Astrocyte (in vitro differentiated cells and primary cell): ENCODE measurements around the gene SELENOW. TPM values are rescaled to one million over a fixed set of nuclear protein-coding genes. Genes with fewer than 3 reads are reported as not detected.
A peak's percentile ranks its signal among the peaks of the same experiment; 100 is the strongest.

ENCODE experiments used
- DNase-seq: peaks from one replicate; pipeline ENCODE4 v3.0.0-alpha.2; 2010; ENCODE audit warnings: low read depth
- FAIRE-seq: peaks from 2 replicates; lab custom pipeline; 2011; peaks lifted over from hg19 to GRCh38; lab: Jason Lieb, UNC
- H2AFZ ChIP-seq: 2 replicates; pipeline ENCODE4 v1.6.0; 2012; ENCODE audit warnings: low read depth, low read length, inconsistent platforms
- H3K27ac ChIP-seq: 2 replicates; pipeline ENCODE4 v1.5.1; 2011; ENCODE audit warnings: low read depth, low read length, inconsistent platforms
- H3K27me3 ChIP-seq: 2 replicates; pipeline ENCODE4 v1.6.0; 2011; ENCODE audit warnings: low read length, inconsistent platforms; ENCODE audit not compliant: insufficient read depth
- H3K36me3 ChIP-seq: 2 replicates; pipeline ENCODE4 v1.5.1; 2011; ENCODE audit warnings: low read length, inconsistent platforms; ENCODE audit not compliant: insufficient read depth
- H3K4me1 ChIP-seq: 2 replicates; pipeline ENCODE4 v1.5.1; 2011; ENCODE audit warnings: low read length, inconsistent platforms; ENCODE audit not compliant: insufficient read depth
- H3K4me2 ChIP-seq: 2 replicates; pipeline ENCODE4 v1.6.0; 2012; ENCODE audit warnings: low read length, inconsistent platforms
- H3K4me3 ChIP-seq: 2 replicates; pipeline ENCODE4 v1.5.1; 2011; ENCODE audit warnings: low read depth, mild to moderate bottlenecking, low read length, inconsistent platforms; ENCODE audit not compliant: insufficient read depth
- H3K79me2 ChIP-seq: 2 replicates; pipeline ENCODE4 v1.6.0; 2012; ENCODE audit warnings: mild to moderate bottlenecking, low read length, inconsistent platforms; ENCODE audit not compliant: insufficient read depth
- H3K9ac ChIP-seq: 2 replicates; pipeline ENCODE4 v1.6.0; 2012; ENCODE audit warnings: mild to moderate bottlenecking, low read length, inconsistent platforms
- H3K9me3 ChIP-seq: 2 replicates; pipeline ENCODE4 v1.5.1; 2012; ENCODE audit warnings: low read depth, mild to moderate bottlenecking, low read length, inconsistent platforms; ENCODE audit not compliant: insufficient read depth
- H4K20me1 ChIP-seq: 2 replicates; pipeline ENCODE4 v1.6.0; 2012; ENCODE audit warnings: low read length, inconsistent platforms; ENCODE audit not compliant: insufficient read depth
- H3K27ac Mint-ChIP-seq: one replicate; pipeline ENCODE4 v1.8.0; 2021; ENCODE audit warnings: mild to moderate bottlenecking, mixed read lengths; ENCODE audit not compliant: unreplicated experiment
- H3K27me3 Mint-ChIP-seq: one replicate; pipeline ENCODE4 v1.8.0; 2021; ENCODE audit warnings: low read depth, mixed read lengths; ENCODE audit not compliant: unreplicated experiment
- H3K36me3 Mint-ChIP-seq: one replicate; pipeline ENCODE4 v1.8.0; 2021; ENCODE audit warnings: low read depth, mixed read lengths; ENCODE audit not compliant: unreplicated experiment
- H3K4me1 Mint-ChIP-seq: one replicate; pipeline ENCODE4 v1.8.0; 2021; ENCODE audit warnings: low read depth, mixed read lengths; ENCODE audit not compliant: unreplicated experiment
- H3K4me3 Mint-ChIP-seq: one replicate; pipeline ENCODE4 v1.8.0; 2021; ENCODE audit warnings: mild to moderate bottlenecking, moderate library complexity, mixed read lengths; ENCODE audit not compliant: unreplicated experiment
- H3K9me3 Mint-ChIP-seq: one replicate; pipeline ENCODE4 v1.8.0; 2021; ENCODE audit warnings: mild to moderate bottlenecking, mixed read lengths; ENCODE audit not compliant: unreplicated experiment
- CTCF ChIP-seq: IDR thresholded peaks from 2 replicates; pipeline ENCODE4 v1.5.1; 2011; ENCODE audit warnings: low read depth, mild to moderate bottlenecking, inconsistent platforms, low read length, moderate library complexity; ENCODE audit not compliant: insufficient read depth
- EZH2 ChIP-seq: IDR thresholded peaks from 2 replicates; pipeline ENCODE4 v1.6.1; 2012; ENCODE audit warnings: mild to moderate bottlenecking, low read length, inconsistent platforms; ENCODE audit not compliant: insufficient read depth
- total RNA-seq: library from RNA; stranded (reverse); gene quantifications from 2 replicates; pipeline ENCODE4 v1.2.1, GENCODE V29; 2021

Gene SELENOW
- total RNA-seq, 1 donor from 2014 or later, result 279 TPM

- no peak for DNase-seq
- no peak for FAIRE-seq
- Mint-ChIP-seq H3K4me1 (no peaks in the 10 kb centered on the region), H3K36me3 (peaks cover 2% of the 10 kb centered on the region), H3K9me3 (peaks cover 6% of the 10 kb centered on the region), H3K27ac (no peak overlapping the region), H3K27me3 (peaks cover 8% of the 10 kb centered on the region), H3K4me3 (no peak overlapping the region)
- H3K79me2 ChIP-seq, result no peaks in the 10 kb centered on the region
- no peak overlapping the region for H3K4me2 ChIP-seq
- no peaks in the 10 kb centered on the region for H4K20me1 ChIP-seq
- TF ChIP-seq CTCF (no peak), EZH2 (no peak)
- no peak overlapping the region for H2AFZ ChIP-seq
- no peak overlapping the region for H3K27ac ChIP-seq
- H3K9me3 ChIP-seq, result no peaks in the 10 kb centered on the region
- H3K4me1 ChIP-seq, result no peaks in the 10 kb centered on the region
- no peaks in the 10 kb centered on the region for H3K27me3 ChIP-seq
- no peak overlapping the region for H3K9ac ChIP-seq
- H3K36me3 ChIP-seq, result no peaks in the 10 kb centered on the region
- H3K4me3 ChIP-seq, result no peak overlapping the region
Observed at GRCh38 chr19:47805313-47805712, 26.8 kb downstream of the SELENOW start.

GRCh38 chr19:47806435-47806834 lies 27.9 kb downstream of the SELENOW start:
- no peaks in the 10 kb centered on the region for H3K79me2 ChIP-seq
- H3K4me3 ChIP-seq, result no peak overlapping the region
- H3K4me1 ChIP-seq, result no peaks in the 10 kb centered on the region
- no peak overlapping the region for H3K27ac ChIP-seq
- H4K20me1 ChIP-seq, result no peaks in the 10 kb centered on the region
- Mint-ChIP-seq H3K9me3 (peaks cover under 1% of the 10 kb centered on the region), H3K4me1 (no peaks in the 10 kb centered on the region), H3K4me3 (no peak overlapping the region), H3K36me3 (peaks cover 2% of the 10 kb centered on the region), H3K27ac (no peak overlapping the region), H3K27me3 (peaks cover 8% of the 10 kb centered on the region)
- H3K9me3 ChIP-seq, result no peaks in the 10 kb centered on the region
- DNase-seq, result no peak
- FAIRE-seq, result no peak
- TF ChIP-seq CTCF, result no peak
- TF ChIP-seq EZH2, result no peak
- no peak overlapping the region for H3K9ac ChIP-seq
- H3K4me2 ChIP-seq, result no peak overlapping the region
- no peaks in the 10 kb centered on the region for H3K36me3 ChIP-seq
- no peak overlapping the region for H2AFZ ChIP-seq
- no peaks in the 10 kb centered on the region for H3K27me3 ChIP-seq

- no peaks in the 10 kb centered on the region for H3K36me3 ChIP-seq
- no peaks in the 10 kb centered on the region for H3K79me2 ChIP-seq
- no peaks in the 10 kb centered on the region for H4K20me1 ChIP-seq
- no peak overlapping the region for H3K27ac ChIP-seq
- no peak overlapping the region for H2AFZ ChIP-seq
- Mint-ChIP-seq H3K27me3 (peaks cover 4% of the 10 kb centered on the region), H3K36me3 (no peaks in the 10 kb centered on the region), H3K27ac (no peak overlapping the region), H3K9me3 (no peaks in the 10 kb centered on the region), H3K4me1 (no peaks in the 10 kb centered on the region), H3K4me3 (no peak overlapping the region)
- no peaks in the 10 kb centered on the region for H3K9me3 ChIP-seq
- no peak overlapping the region for H3K4me3 ChIP-seq
- no peaks in the 10 kb centered on the region for H3K27me3 ChIP-seq
- no peak overlapping the region for H3K4me2 ChIP-seq
- no peaks in the 10 kb centered on the region for H3K4me1 ChIP-seq
- DNase-seq, result no peak
- TF ChIP-seq CTCF (peak; percentile 29), EZH2 (no peak)
- FAIRE-seq, result no peak
- H3K9ac ChIP-seq, result no peak overlapping the region
Observed at GRCh38 chr19:47813304-47813994, 34.9 kb downstream of the SELENOW start.
